Activated T-helper 1 cell treated with anti-CD3 and anti-CD28 coated beads, Interleukin-12 subunit alpha, Interleukin-12 subunit beta, Interleukin-2, Interleukin-4 antibody, amounts not matched to agents 30 ng/mL and 10 ng/mL and 1 ng/mL, durations not matched to agents 14 hours and 24 hours and 36 hours (primary cell): ENCODE results near the gene FRMD4A. TPM values are rescaled to one million over a fixed set of nuclear protein-coding genes. Genes with fewer than 3 reads are reported as not detected.
"Not testable (repeated sequence)": the region's sequence is repeated elsewhere in the genome, so short reads cannot be mapped to it uniquely, and the experiment has no call there.

Experiments
- DNase-seq: peaks from one replicate; pipeline ENCODE4 v3.0.0; 2021; ENCODE audit warnings: low spot score
- H3K27ac Mint-ChIP-seq: one replicate; pipeline ENCODE4 v1.8.0; 2021; ENCODE audit warnings: mild to moderate bottlenecking, mixed read lengths
- H3K27me3 Mint-ChIP-seq: one replicate; pipeline ENCODE4 v1.8.0; 2022; ENCODE audit warnings: mild to moderate bottlenecking, moderate library complexity, mixed read lengths; ENCODE audit not compliant: insufficient read depth
- H3K36me3 Mint-ChIP-seq: one replicate; pipeline ENCODE4 v1.8.0; 2021; ENCODE audit warnings: low read depth, mixed read lengths
- H3K4me1 Mint-ChIP-seq: one replicate; pipeline ENCODE4 v1.8.0; 2021; ENCODE audit warnings: low read depth, mixed read lengths
- H3K4me3 Mint-ChIP-seq: one replicate; pipeline ENCODE4 v1.8.0; 2021; ENCODE audit warnings: mild to moderate bottlenecking, moderate library complexity, mixed read lengths
- H3K9me3 Mint-ChIP-seq: one replicate; pipeline ENCODE4 v1.8.0; 2021; ENCODE audit warnings: mixed read lengths
- intact Hi-C: fragments of 100-400 bp; cut with micrococcal nuclease; formaldehyde crosslinking; loops from one replicate; pipeline ENCODE4 v1.15.1; 2024
- total RNA-seq: library from RNA; stranded (reverse); gene quantifications from 2 replicates; pipeline ENCODE4 v1.2.3, GENCODE V29; 2022

FRMD4A gene
- total RNA-seq, 1 donor from 2014 or later = 0.31 TPM

GRCh38 chr10:14205233-14205632 lies 125.5 kb downstream of the FRMD4A start:
- intact Hi-C loops = no loop called here
- no peaks in the 10 kb centered on the region for H3K4me1 Mint-ChIP-seq
- no peaks in the 10 kb centered on the region for H3K36me3 Mint-ChIP-seq
- H3K27me3 Mint-ChIP-seq = peaks cover 5% of the 10 kb centered on the region
- no peak overlapping the region for H3K27ac Mint-ChIP-seq
- H3K9me3 Mint-ChIP-seq = no peaks in the 10 kb centered on the region
- no peak for DNase-seq
- no peak overlapping the region for H3K4me3 Mint-ChIP-seq

GRCh38 chr10:14200698-14201544 lies 129.8 kb downstream of the FRMD4A start:
- Mint-ChIP-seq H3K4me3 (no peak overlapping the region), H3K9me3 (no peaks in the 10 kb centered on the region), H3K27me3 (peaks cover 13% of the 10 kb centered on the region), H3K36me3 (no peaks in the 10 kb centered on the region), H3K4me1 (no peaks in the 10 kb centered on the region), H3K27ac (no peak overlapping the region)
- DNase-seq = no peak
- intact Hi-C loops = no loop called here

- intact Hi-C loops, H3K4me3 Mint-ChIP-seq, DNase-seq, H3K36me3 Mint-ChIP-seq, H3K4me1 Mint-ChIP-seq, H3K9me3 Mint-ChIP-seq, H3K27ac Mint-ChIP-seq: not testable (repeated sequence)
- H3K27me3 Mint-ChIP-seq = peaks cover 19% of the 10 kb centered on the region
Observed at GRCh38 chr10:14199098-14199497, 131.6 kb downstream of the FRMD4A start.

GRCh38 chr10:14198078-14198477 lies 132.6 kb downstream of the FRMD4A start:
- Mint-ChIP-seq H3K36me3 (no peaks in the 10 kb centered on the region), H3K4me3 (no peak overlapping the region)

GRCh38 chr10:14196113-14196512 lies 134.6 kb downstream of the FRMD4A start:
- H3K27me3 Mint-ChIP-seq = peaks cover 26% of the 10 kb centered on the region
- no peaks in the 10 kb centered on the region for H3K4me1 Mint-ChIP-seq
- H3K27ac Mint-ChIP-seq = no peak overlapping the region
- no peak overlapping the region for H3K4me3 Mint-ChIP-seq
- H3K36me3 Mint-ChIP-seq = no peaks in the 10 kb centered on the region
- intact Hi-C loops = loop anchor here (2.0 kb wide), 2 partner anchors 347 to 777 kb away; no protein-coding TSS in a partner anchor
- no peaks in the 10 kb centered on the region for H3K9me3 Mint-ChIP-seq
- no peak for DNase-seq

More at GRCh38 chr10:14198078-14198477, 132.6 kb downstream of the FRMD4A start:
- H3K27ac Mint-ChIP-seq = no peak overlapping the region
- H3K9me3 Mint-ChIP-seq = no peaks in the 10 kb centered on the region
- H3K27me3 Mint-ChIP-seq = peaks cover 28% of the 10 kb centered on the region
- no peaks in the 10 kb centered on the region for H3K4me1 Mint-ChIP-seq
- intact Hi-C loops = no loop called here
- DNase-seq = no peak

GRCh38 chr10:14195433-14195832 lies 135.3 kb downstream of the FRMD4A start:
- no peaks in the 10 kb centered on the region for H3K36me3 Mint-ChIP-seq
- no peaks in the 10 kb centered on the region for H3K9me3 Mint-ChIP-seq
- DNase-seq = no peak
- H3K4me1 Mint-ChIP-seq = no peaks in the 10 kb centered on the region
- H3K27ac Mint-ChIP-seq = no peak overlapping the region
- intact Hi-C loops = no loop called here
- H3K27me3 Mint-ChIP-seq = peaks cover 26% of the 10 kb centered on the region
- no peak overlapping the region for H3K4me3 Mint-ChIP-seq

GRCh38 chr10:14192746-14193145 lies 138.0 kb downstream of the FRMD4A start:
- no peak for DNase-seq
- Mint-ChIP-seq H3K27ac (no peak overlapping the region), H3K27me3 (peaks cover 32% of the 10 kb centered on the region), H3K4me3 (no peak overlapping the region), H3K9me3 (no peaks in the 10 kb centered on the region), H3K4me1 (no peaks in the 10 kb centered on the region), H3K36me3 (no peaks in the 10 kb centered on the region)
- intact Hi-C loops = no loop called here

GRCh38 chr10:14191871-14192270 lies 138.9 kb downstream of the FRMD4A start:
- Mint-ChIP-seq H3K36me3 (no peaks in the 10 kb centered on the region), H3K27me3 (peaks cover 29% of the 10 kb centered on the region), H3K9me3 (no peaks in the 10 kb centered on the region), H3K4me1 (no peaks in the 10 kb centered on the region), H3K27ac (no peak overlapping the region), H3K4me3 (no peak overlapping the region)
- no peak for DNase-seq
- intact Hi-C loops = loop anchor here (2.0 kb wide), 1 partner anchor 915 kb away; no protein-coding TSS in a partner anchor

GRCh38 chr10:14191407-14191806 lies 139.3 kb downstream of the FRMD4A start:
- no peak for DNase-seq
- intact Hi-C loops = loop anchor here (2.0 kb wide), 1 partner anchor 915 kb away; no protein-coding TSS in a partner anchor
- peaks cover 27% of the 10 kb centered on the region for H3K27me3 Mint-ChIP-seq
- H3K9me3 Mint-ChIP-seq = no peaks in the 10 kb centered on the region
- no peaks in the 10 kb centered on the region for H3K36me3 Mint-ChIP-seq
- H3K27ac Mint-ChIP-seq = no peak overlapping the region
- no peak overlapping the region for H3K4me3 Mint-ChIP-seq
- H3K4me1 Mint-ChIP-seq = peaks cover under 1% of the 10 kb centered on the region

GRCh38 chr10:14190702-14191101 lies 140.0 kb downstream of the FRMD4A start:
- H3K4me1 Mint-ChIP-seq = peaks cover 8% of the 10 kb centered on the region
- no peaks in the 10 kb centered on the region for H3K9me3 Mint-ChIP-seq
- H3K36me3 Mint-ChIP-seq = no peaks in the 10 kb centered on the region
- no peak for DNase-seq
- H3K27ac Mint-ChIP-seq = no peak overlapping the region
- H3K4me3 Mint-ChIP-seq = no peak overlapping the region
- intact Hi-C loops = loop anchor here (2.0 kb wide), 1 partner anchor 916 kb away; no protein-coding TSS in a partner anchor
- H3K27me3 Mint-ChIP-seq = peaks cover 28% of the 10 kb centered on the region

GRCh38 chr10:14186245-14186644 lies 144.5 kb downstream of the FRMD4A start:
- Mint-ChIP-seq H3K4me3 (no peak overlapping the region), H3K9me3 (no peaks in the 10 kb centered on the region), H3K27me3 (peaks cover 40% of the 10 kb centered on the region), H3K4me1 (peaks cover 20% of the 10 kb centered on the region), H3K36me3 (no peaks in the 10 kb centered on the region), H3K27ac (peak overlapping the region; percentile 25)
- DNase-seq = no peak
- intact Hi-C loops = loop anchor here (5.0 to 10.0 kb wide), 2 partner anchors 651 to 689 kb away; partner anchors contain the start of genes CDNF, HSPA14, MSANTD7 and SUV39H2

- Mint-ChIP-seq H3K36me3 (no peaks in the 10 kb centered on the region), H3K27ac (peak overlapping the region; percentile 92), H3K4me3 (peak overlapping the region; percentile 46), H3K27me3 (peaks cover 48% of the 10 kb centered on the region), H3K9me3 (no peaks in the 10 kb centered on the region), H3K4me1 (peaks cover 20% of the 10 kb centered on the region)
- DNase-seq = peak; percentile 52
- intact Hi-C loops = loop anchor here (1.0 to 10.0 kb wide), 11 partner anchors 176 to 837 kb away; partner anchors contain the start of genes CDNF, HSPA14, MEIG1 and MSANTD7
Observed at GRCh38 chr10:14185316-14186045, 145.2 kb downstream of the FRMD4A start.
